HCT116 (cell line): ENCODE data around the gene KANSL1.

Experiments used
- EGR1 ChIP-seq: IDR thresholded peaks from 2 replicates; pipeline ENCODE4 v1.6.1; 2012; ENCODE audit warnings: low read depth
- EZH2 ChIP-seq: fragments of 200-600 bp; sonication (generic); IDR thresholded peaks from 2 replicates; pipeline ENCODE4 v1.6.1; 2017; ENCODE audit warnings: antibody characterized with exemption, mixed run types
- EZH2phosphoT487 ChIP-seq: fragments of 200-600 bp; IDR thresholded peaks from 2 replicates; pipeline ENCODE4 v1.6.1; 2018; ENCODE audit warnings: antibody characterized with exemption, borderline replicate concordance
- FOSL1 ChIP-seq: IDR thresholded peaks from 2 replicates; pipeline ENCODE4 v1.6.1; 2012; ENCODE audit warnings: low read depth
- POLR2A ChIP-seq: IDR thresholded peaks from 2 replicates; pipeline ENCODE4 v1.7.0; 2011; ENCODE audit warnings: borderline replicate concordance; ENCODE audit not compliant: insufficient read depth, insufficient read length; ENCODE audit errors: extremely low read depth
- POLR2AphosphoS5 ChIP-seq: IDR thresholded peaks from 2 replicates; pipeline ENCODE4 v1.6.1; 2011; ENCODE audit warnings: mild to moderate bottlenecking, low read depth, low read length, moderate library complexity
- REST ChIP-seq: IDR thresholded peaks from 2 replicates; pipeline ENCODE4 v1.6.1; 2012; ENCODE audit warnings: low read depth
- SIN3A ChIP-seq: IDR thresholded peaks from 2 replicates; pipeline ENCODE4 v1.6.1; 2012; ENCODE audit warnings: low read depth
- SRF ChIP-seq: IDR thresholded peaks from 2 replicates; pipeline ENCODE4 v1.6.1; 2012; ENCODE audit warnings: low read depth
- YY1 ChIP-seq: IDR thresholded peaks from 2 replicates; pipeline ENCODE4 v1.6.1; 2011; ENCODE audit warnings: low read length, low read depth, moderate library complexity, mild to moderate bottlenecking; ENCODE audit not compliant: insufficient replicate concordance; ENCODE audit errors: extremely low read depth
- TF ChIP-seq, protein P1 (sequence below), 3 experiments: fragments of 200-600 bp in 1 of 3; sonication (generic) in 1 of 3; IDR thresholded peaks in 2 of 3; conservative IDR thresholded peaks in 1 of 3; 2 replicates each; pipeline ENCODE4 v1.5.1; 2012 to 2017; ENCODE audit warnings: low read depth in 2 of 3, low read length in 2 of 3, antibody characterized with exemption in 1 of 3, borderline replicate concordance in 1 of 3, control low read depth in 1 of 3, mild to moderate bottlenecking in 1 of 3, mixed read lengths in 1 of 3, mixed run types in 1 of 3, moderate library complexity in 1 of 3; ENCODE audit not compliant: insufficient read depth in 1 of 3
- TF ChIP-seq, protein P2 (sequence below): IDR thresholded peaks from 2 replicates; pipeline ENCODE4 v1.6.1; 2012
- TF ChIP-seq, protein P3 (sequence below): IDR thresholded peaks from 2 replicates; pipeline ENCODE4 v1.6.1; 2012

DNA sequence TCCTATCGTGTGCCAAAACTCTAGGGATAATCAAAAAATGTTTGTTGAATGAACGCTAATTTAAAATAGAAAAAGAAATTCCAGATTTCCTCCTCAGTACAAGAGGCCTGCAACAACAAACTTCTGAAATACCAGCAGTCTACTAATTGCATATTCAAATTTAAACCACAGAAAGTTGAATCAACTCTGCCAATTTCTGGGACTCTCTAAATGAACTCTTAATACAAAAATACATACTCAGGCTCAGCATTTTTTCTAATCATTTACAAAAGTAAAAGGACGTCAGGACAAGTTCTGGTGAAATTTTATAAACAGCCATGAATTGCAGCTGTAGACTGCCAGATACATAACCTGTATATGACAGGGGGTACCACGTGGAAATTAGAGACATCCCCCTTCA lies 49.0 kb downstream of the KANSL1 start:
- TF ChIP-seq, protein P1, sequence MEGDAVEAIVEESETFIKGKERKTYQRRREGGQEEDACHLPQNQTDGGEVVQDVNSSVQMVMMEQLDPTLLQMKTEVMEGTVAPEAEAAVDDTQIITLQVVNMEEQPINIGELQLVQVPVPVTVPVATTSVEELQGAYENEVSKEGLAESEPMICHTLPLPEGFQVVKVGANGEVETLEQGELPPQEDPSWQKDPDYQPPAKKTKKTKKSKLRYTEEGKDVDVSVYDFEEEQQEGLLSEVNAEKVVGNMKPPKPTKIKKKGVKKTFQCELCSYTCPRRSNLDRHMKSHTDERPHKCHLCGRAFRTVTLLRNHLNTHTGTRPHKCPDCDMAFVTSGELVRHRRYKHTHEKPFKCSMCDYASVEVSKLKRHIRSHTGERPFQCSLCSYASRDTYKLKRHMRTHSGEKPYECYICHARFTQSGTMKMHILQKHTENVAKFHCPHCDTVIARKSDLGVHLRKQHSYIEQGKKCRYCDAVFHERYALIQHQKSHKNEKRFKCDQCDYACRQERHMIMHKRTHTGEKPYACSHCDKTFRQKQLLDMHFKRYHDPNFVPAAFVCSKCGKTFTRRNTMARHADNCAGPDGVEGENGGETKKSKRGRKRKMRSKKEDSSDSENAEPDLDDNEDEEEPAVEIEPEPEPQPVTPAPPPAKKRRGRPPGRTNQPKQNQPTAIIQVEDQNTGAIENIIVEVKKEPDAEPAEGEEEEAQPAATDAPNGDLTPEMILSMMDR (IDR thresholded peaks at IDR 0.05 in 2 of 3, conservative IDR thresholded peaks at IDR 0.05 in 1 of 3; ENCODE audit: borderline replicate concordance in 1 of 3, insufficient read depth in 1 of 3, low read depth in 2 of 3, low read length in 2 of 3) = no peak
- TF ChIP-seq POLR2A (no peak), YY1 (no peak), REST (no peak), EGR1 (no peak), SIN3A (no peak), POLR2AphosphoS5 (no peak), FOSL1 (no peak), SRF (no peak), EZH2phosphoT487 (no peak), EZH2 (no peak)
- TF ChIP-seq, protein P2, sequence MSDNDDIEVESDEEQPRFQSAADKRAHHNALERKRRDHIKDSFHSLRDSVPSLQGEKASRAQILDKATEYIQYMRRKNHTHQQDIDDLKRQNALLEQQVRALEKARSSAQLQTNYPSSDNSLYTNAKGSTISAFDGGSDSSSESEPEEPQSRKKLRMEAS = no peak
- TF ChIP-seq, protein P3, sequence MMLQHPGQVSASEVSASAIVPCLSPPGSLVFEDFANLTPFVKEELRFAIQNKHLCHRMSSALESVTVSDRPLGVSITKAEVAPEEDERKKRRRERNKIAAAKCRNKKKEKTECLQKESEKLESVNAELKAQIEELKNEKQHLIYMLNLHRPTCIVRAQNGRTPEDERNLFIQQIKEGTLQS = no peak
